Inflammatory macrophage (primary cell): ENCODE data around the gene TTC21B.
"Not testable (repeated sequence)": the region's sequence is repeated elsewhere in the genome, so short reads cannot be mapped to it uniquely, and the experiment has no call there.

ENCODE experiments used
- DNase-seq, 2 donors: peaks; one replicate each; pipeline ENCODE4 v3.0.0-alpha.2; 2020 to 2022
- total RNA-seq, 18 experiments: gene quantifications; one replicate each; lab custom pipeline; 2026; ENCODE audit warnings: mixed read lengths in 6 of 18, inconsistent platforms in 2 of 18; lab: John Stamatoyannopoulos, UW

The TTC21B gene
- total RNA-seq, result 10.2 to 34.8 (median 22.4) reads per million in 18 experiments

- DNase-seq, result peak; percentile 93
Measured at GRCh38 chr2:165953655-165954606, at the start of gene TTC21B. Gene TTC21B (minus strand): TSS chr2:165953776. CDS start chr2:165953705, 71 bp downstream.

DNA sequence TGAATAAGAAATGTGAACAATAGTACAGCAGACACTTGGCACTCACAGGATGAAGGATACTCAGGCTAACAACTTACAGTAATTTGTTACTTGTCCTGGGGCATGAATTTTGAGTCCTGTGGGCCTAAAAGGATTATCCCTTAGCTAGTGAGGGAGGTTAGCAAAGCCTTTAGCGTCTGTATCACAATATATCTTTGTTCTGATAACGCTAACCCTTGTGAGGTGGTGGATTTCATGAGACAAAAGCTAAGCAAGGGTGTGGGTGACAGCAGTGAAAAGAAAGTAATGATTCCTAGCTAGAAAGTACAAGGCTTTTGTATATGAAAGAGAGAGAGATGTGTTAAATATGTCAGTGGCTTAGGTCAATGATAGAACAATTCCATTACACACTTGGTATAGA, 46.8 kb upstream of the TTC21B start:
- DNase-seq, result no peak

- DNase-seq, result no peak
Measured at GRCh38 chr2:165990846-165991245, 37.3 kb upstream of the TTC21B start.

DNA sequence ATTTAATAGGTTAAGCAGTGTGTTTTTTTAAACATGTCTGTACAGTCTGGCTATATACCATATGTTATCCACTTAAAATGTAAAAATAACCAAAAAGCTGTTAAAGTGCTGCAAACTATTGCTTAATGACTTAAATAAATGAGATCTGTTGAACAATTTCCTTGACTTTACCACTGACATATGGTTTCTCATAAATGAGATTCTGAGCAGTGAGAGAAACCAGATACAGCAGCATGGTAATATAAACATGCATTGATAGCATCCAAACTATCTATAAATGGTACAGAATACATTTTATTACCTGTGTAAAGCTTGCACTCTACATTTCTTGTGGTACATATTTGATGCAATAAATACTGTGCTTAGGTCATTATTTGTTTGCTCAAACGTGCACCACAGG, 36.3 kb upstream of the TTC21B start:
- no peak for DNase-seq

GRCh38 chr2:165985120-165985519, 31.5 kb upstream of the TTC21B start:
- no peak for DNase-seq

DNA sequence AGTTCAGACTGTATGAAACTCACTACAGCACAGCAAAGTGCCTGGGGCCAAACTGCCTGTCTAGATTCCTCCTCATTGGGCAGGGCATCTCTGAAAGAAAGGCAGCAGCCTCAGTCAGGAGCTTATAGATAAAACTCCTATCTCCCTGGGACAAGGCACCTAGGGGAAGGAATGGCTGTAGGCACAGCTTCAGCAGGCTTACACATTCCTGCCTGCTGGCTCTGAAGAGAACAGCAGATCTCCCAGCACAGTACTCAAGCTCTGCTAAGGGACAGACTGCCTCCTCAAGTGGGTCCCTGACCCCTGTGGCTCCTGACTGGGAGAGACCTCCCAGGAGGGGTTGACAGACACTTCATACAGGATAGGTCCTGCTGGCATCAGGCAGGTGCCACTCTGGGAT, 18.6 kb upstream of the TTC21B start:
- not testable (repeated sequence) for DNase-seq

DNA sequence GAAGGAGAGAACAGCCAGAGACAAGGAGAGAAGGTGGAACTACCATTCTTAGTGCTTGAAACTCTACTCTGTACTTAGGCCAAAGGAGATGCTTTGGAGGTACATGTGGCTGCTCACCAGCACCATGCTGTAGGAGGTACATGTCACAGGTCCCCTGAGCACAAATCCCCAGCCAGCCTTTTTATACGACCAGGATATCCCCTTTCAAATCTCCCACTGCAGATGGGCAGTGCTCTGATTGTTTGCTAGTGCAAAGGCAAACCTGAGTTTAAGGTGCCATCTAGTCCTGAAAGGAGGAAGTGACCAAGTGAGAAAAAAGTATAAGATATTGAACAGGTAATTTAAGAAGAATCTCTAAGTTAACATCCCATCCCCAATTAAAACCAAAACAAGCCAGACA, 17.1 kb upstream of the TTC21B start:
- no peak for DNase-seq

GRCh38 chr2:165969227-165969626, 15.7 kb upstream of the TTC21B start:
- DNase-seq, result no peak

- no peak for DNase-seq
Measured at GRCh38 chr2:165967746-165968145, 14.2 kb upstream of the TTC21B start.

- DNase-seq, result no peak
Measured at GRCh38 chr2:165961818-165962217, 8.2 kb upstream of the TTC21B start.

DNA sequence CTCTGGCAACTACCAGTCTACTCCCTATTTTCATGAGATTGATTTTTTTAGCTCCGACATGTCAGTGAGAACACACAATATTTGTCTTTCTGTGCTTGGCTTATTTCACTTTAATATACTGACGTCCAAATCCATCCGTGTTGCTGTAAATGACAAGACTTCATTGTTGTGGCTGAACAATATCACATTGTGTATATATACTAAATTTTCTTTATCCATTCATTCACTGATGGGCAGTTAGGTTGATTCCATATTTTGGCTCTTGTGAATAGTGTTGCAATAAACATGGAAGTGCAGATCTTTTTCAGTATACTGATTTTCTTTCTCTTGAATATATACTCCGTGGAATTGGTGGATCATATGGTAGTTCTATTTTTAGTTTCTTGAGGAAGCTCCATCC, 5.8 kb upstream of the TTC21B start:
- DNase-seq, result no peak

- no peak for DNase-seq
Measured at GRCh38 chr2:165958313-165958960, 4.9 kb upstream of the TTC21B start.

- no peak for DNase-seq
Measured at GRCh38 chr2:165957030-165957675, 3.6 kb upstream of the TTC21B start.

- peak in 1 of 2 donors; percentile 7 for DNase-seq
Measured at GRCh38 chr2:165953306-165953654, 296 bp downstream of the TTC21B start.

DNA sequence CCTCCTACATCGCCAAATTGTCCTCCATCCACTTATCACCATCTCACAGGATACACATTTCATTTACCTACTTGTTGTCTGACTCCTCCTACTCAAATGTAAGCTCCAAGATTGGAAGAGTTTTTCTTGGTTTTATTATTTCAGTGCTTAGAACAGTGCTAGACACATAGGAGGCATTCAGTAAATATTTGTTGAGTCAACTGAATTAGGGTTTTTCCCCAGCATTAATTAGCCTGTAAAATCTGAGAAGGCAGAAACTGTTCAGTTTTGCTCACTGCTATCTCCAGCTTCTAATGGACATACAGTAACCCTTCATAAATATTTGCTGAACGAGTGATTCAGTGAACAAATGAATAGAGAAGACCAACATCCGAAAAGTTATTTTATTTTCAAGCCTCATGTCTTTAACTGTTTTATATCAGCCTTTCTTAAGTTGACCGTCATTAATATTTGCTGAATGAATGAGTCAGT, 800 bp downstream of the TTC21B start:
- no peak for DNase-seq

DNA sequence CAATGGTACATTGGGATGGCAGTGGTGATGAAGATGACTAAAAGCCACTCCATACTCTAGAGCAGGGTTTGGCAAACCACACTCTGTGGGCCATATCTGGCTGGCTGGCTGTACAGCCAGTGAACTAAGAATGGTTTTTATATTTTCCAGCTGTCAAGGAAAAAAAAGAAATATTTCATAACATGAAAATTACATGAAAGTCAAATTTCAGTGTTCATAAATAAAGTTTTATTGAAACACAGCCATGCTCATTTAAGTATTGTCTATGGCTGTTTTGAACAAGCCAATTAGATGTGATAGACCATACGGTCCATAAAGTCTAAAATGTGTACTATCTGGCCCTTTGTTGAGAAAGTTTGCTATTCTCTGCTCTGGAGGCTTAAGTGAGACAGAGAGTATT, 1.5 kb downstream of the TTC21B start:
- DNase-seq, result no peak

DNA sequence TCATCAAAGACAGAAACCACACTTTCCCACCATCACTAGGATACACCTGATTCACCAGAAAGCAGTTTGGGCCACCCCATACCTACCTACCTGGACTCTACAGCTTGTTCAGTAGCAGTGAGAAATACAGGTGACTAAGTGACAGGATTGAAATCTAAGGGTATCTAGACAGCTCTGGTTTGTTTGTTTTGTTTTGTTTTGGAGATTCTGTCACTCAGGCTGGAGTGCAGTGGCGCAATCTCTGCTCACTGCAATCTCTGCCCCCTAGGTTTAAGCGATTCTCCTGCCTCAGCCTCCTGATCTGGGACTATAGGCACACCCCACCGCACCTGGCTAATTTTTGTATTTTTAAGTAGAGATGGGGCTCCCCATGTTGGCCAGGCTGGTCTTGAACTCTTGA, 3.1 kb downstream of the TTC21B start:
- no peak for DNase-seq

DNA sequence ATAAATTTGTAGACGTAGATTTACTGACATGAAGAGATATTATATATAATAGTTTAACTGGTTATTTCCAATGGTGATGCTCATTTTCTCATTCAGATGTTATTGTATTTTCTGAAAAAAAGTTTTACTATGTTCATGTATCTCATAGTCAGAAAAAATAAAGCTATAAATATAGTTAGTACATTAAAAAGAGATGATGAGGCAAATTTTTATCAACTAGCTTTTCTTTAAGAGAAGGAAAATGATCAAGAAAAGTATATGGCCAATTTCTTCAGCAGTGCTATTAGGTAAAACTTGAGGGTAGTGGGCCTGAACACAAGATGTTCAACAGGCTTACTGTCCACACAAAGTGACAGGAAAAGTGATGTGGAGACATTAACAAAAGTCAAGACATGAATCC, 11.7 kb downstream of the TTC21B start:
- DNase-seq, result no peak

DNA sequence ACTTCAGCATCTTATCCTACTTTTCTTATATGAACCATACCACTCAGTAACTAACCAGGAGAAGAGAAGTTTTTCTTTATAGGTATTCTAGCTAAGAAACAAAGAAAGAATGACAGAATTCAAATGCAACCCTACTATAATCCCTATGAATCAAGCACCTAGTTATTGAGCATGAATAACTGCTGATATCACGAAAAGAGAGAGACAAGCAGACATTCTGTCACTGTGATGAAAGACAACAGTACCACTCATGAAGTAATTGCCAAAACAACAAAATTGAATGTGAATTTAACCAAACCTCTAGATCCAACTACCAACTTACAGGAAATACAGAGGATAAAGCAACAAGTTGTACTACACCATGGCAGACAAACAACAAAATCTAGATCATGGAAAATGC, 15.3 kb downstream of the TTC21B start:
- no peak for DNase-seq

DNA sequence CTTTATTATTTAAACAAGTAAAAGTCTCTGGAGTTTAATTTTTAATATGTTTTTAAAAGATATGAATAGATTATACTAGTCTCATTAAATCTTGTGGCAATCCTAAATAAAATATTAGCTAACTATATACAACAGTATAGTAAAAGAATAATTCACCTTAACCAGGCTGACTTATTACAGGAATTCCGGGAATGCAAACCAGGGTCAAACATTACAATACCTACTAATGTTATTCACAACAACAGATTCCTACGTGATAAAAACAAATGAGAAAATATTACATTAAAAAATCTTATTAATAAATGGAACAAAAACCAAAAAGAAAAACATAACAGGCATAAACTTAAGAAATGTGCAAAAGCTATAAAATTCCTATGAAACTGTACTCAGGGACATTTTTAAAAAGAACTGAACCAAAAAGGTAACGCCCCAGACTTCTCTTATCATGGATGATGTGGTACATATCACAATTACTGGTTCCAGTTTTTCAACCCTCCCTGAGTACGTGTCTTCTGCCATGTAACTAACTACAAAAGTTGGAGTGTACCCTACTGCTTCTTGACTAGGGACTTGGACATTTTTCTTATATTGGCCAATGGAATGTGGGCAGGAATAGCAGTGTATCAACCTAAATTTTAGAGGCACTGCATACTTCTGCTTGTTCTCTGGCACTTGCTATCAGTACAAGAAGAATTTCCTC, 20.2 kb downstream of the TTC21B start:
- no peak for DNase-seq

DNA sequence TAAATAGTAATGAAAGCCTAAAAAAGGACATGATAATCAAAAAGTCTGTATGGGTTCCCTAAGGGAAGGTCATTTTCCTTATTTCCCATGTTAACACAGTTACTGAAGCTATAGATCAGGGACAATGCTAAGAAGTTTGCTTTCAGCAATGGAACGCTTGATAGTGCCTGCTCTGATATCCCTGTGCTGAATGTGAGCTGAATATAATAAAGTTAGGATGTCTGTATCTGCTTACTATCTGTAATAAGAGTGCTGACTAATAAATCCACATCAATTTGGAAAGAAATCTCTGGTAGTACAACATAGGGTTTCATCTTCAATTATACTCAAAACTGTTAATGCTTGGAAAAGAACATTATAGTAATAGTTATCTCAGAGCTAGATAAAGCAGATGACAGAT, 25.8 kb downstream of the TTC21B start:
- no peak for DNase-seq

DNA sequence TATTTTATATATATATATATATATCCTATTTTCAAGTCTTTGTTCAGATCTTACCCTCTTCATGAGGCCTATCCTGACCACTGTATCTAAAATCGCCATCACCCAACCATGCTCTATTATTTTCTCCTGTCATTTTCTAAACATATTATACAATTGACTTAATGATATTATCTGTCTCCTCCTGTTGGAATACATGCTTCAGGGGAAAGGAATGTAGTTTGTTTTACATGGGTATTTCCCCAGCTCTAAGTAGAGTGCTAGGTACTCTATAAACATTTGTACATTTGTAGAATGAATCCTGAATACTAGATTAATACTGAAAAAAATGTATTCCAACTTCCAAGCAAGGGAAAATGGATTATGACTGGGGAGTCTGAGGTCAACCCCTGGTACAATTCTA, 26.2 kb downstream of the TTC21B start:
- no peak for DNase-seq

- DNase-seq, result no peak
Measured at GRCh38 chr2:165924946-165925345, 28.6 kb downstream of the TTC21B start.
